Ascending aorta (tissue), 2 donors: ENCODE measurements around the gene DLL4. TPM values are rescaled to one million over a fixed set of nuclear protein-coding genes. Genes with fewer than 3 reads are reported as not detected.

Experiments used
- DNase-seq, 2 donors: peaks; one replicate each; pipeline ENCODE4 v3.0.0-alpha.2; 2019; ENCODE audit warnings: low spot score in 2 of 2
- H3K27ac ChIP-seq, 2 donors: fragments of 200-600 bp; sonication (generic); one replicate each; pipeline ENCODE4 v1.5.1; 2016 to 2017; ENCODE audit warnings: mild to moderate bottlenecking in 1 of 2
- H3K27me3 ChIP-seq: fragments of 200-600 bp; sonication (generic); one replicate; pipeline ENCODE4 v1.5.1; 2017
- H3K36me3 ChIP-seq, 2 donors: fragments of 200-600 bp; sonication (generic); one replicate each; pipeline ENCODE4 v1.5.1; 2016
- H3K4me1 ChIP-seq, 2 donors: fragments of 200-600 bp; sonication (generic); one replicate each; pipeline ENCODE4 v1.5.1; 2016 to 2017; ENCODE audit warnings: mild to moderate bottlenecking in 1 of 2
- H3K4me3 ChIP-seq, 2 donors: fragments of 200-600 bp; sonication (generic); one replicate each; pipeline ENCODE4 v1.5.1; 2016 to 2017; ENCODE audit warnings: mild to moderate bottlenecking in 1 of 2
- H3K9me3 ChIP-seq, 2 donors: fragments of 200-600 bp; sonication (generic); one replicate each; pipeline ENCODE4 v1.5.1; 2016
- CTCF ChIP-seq, 3 experiments: fragments of 200-600 bp in 2 of 3; fragments of 450-650 bp in 1 of 3; sonication (generic) in 2 of 3; IDR thresholded peaks; one replicate each; pipeline ENCODE4 v1.5.1; 2016 to 2019; ENCODE audit warnings: antibody characterized with exemption in 3 of 3, mild to moderate bottlenecking in 1 of 3, moderate library complexity in 1 of 3
- intact Hi-C: fragments of 100-400 bp; cut with DNase I; formaldehyde crosslinking; loops from one replicate; pipeline ENCODE4 v1.15.1; 2023
- total RNA-seq: library from RNA; depleted of rRNA; stranded (reverse); fragments of >200 nt; gene quantifications from one replicate; pipeline ENCODE4 v1.1.0, GENCODE V29; 2016

The DLL4 gene
- total RNA-seq, 1 donor from 2014 or later = 30.2 TPM

GRCh38 chr15:40932649-40933516 lies 3.7 kb downstream of the DLL4 start:
- Histone ChIP-seq H3K4me1 (peaks cover 21 to 33% of the 10 kb centered on the region in 2 donors), H3K36me3 (no peaks in the 10 kb centered on the region), H3K27me3 (peaks cover 8% of the 10 kb centered on the region), H3K9me3 (no peaks in the 10 kb centered on the region), H3K4me3 (no peak overlapping the region), H3K27ac (no peak overlapping the region)
- no peak for TF ChIP-seq CTCF (IDR thresholded peaks at IDR 0.05)
- no peak for DNase-seq
- intact Hi-C loops = no loop called here

GRCh38 chr15:40933517-40933902 lies 4.4 kb downstream of the DLL4 start:
- no peaks in the 10 kb centered on the region for H3K9me3 ChIP-seq
- no peak for TF ChIP-seq CTCF (IDR thresholded peaks at IDR 0.05)
- H3K27me3 ChIP-seq = peaks cover 8% of the 10 kb centered on the region
- no peaks in the 10 kb centered on the region for H3K36me3 ChIP-seq
- peaks cover 15 to 27% of the 10 kb centered on the region in 2 donors for H3K4me1 ChIP-seq
- DNase-seq = no peak
- intact Hi-C loops = no loop called here
- no peak overlapping the region for H3K4me3 ChIP-seq
- H3K27ac ChIP-seq = no peak overlapping the region

- no peak overlapping the region for H3K4me3 ChIP-seq
- no peaks in the 10 kb centered on the region for H3K36me3 ChIP-seq
- no peaks in the 10 kb centered on the region for H3K9me3 ChIP-seq
- peaks cover 8% of the 10 kb centered on the region for H3K27me3 ChIP-seq
- no peak for DNase-seq
- peaks cover 7 to 17% of the 10 kb centered on the region in 2 donors for H3K4me1 ChIP-seq
- no peak for TF ChIP-seq CTCF (IDR thresholded peaks at IDR 0.05)
- H3K27ac ChIP-seq = no peak overlapping the region
- intact Hi-C loops = no loop called here
Measured at GRCh38 chr15:40934457-40934856, 5.3 kb downstream of the DLL4 start.

- no peak for DNase-seq
- peaks cover 3% of the 10 kb centered on the region for H3K27me3 ChIP-seq
- no peaks in the 10 kb centered on the region for H3K9me3 ChIP-seq
- H3K4me3 ChIP-seq = no peak overlapping the region
- TF ChIP-seq CTCF (IDR thresholded peaks at IDR 0.05) = no peak
- peak overlapping the region in 1 of 2 donors; percentile 3 for H3K27ac ChIP-seq
- H3K4me1 ChIP-seq = peaks cover 0 to 9% of the 10 kb centered on the region in 2 donors
- no peaks in the 10 kb centered on the region for H3K36me3 ChIP-seq
- intact Hi-C loops = no loop called here
Measured at GRCh38 chr15:40936234-40936708, 7.1 kb downstream of the DLL4 start.

- Histone ChIP-seq H3K9me3 (no peaks in the 10 kb centered on the region), H3K27ac (peak overlapping the region in 1 of 2 donors; percentile 3), H3K4me3 (no peak overlapping the region), H3K36me3 (no peaks in the 10 kb centered on the region), H3K27me3 (no peaks in the 10 kb centered on the region), H3K4me1 (peaks cover 0 to 11% of the 10 kb centered on the region in 2 donors)
- TF ChIP-seq CTCF (IDR thresholded peaks at IDR 0.05) = no peak
- no peak for DNase-seq
- intact Hi-C loops = no loop called here
Measured at GRCh38 chr15:40936709-40937666, 7.8 kb downstream of the DLL4 start.
